ENCODE results near the gene NIBAN1.

GRCh38 chr1:184951788-184952187 lies 22.5 kb downstream of the NIBAN1 start:
- no peak for TF ChIP-seq CTCF (IDR thresholded peaks at IDR 0.05; ENCODE audit: insufficient read depth, low read depth, low read length)
- TF ChIP-seq EZH2 (IDR thresholded peaks at IDR 0.05; ENCODE audit: insufficient read depth, low read length), result no peak
